GM19467 (cell line): ENCODE data around the gene MST1.

Source experiments
- ATAC-seq: cut with Tn5 transposase; IDR thresholded peaks from one replicate; pipeline ENCODE4 v1.9.1; 2021; ENCODE audit warnings: mild to moderate bottlenecking, moderate library complexity; ENCODE audit not compliant: unreplicated experiment

The MST1 gene

GRCh38 chr3:49658711-49659110, 30.6 kb downstream of the MST1 start:
- ATAC-seq: no peak

DNA sequence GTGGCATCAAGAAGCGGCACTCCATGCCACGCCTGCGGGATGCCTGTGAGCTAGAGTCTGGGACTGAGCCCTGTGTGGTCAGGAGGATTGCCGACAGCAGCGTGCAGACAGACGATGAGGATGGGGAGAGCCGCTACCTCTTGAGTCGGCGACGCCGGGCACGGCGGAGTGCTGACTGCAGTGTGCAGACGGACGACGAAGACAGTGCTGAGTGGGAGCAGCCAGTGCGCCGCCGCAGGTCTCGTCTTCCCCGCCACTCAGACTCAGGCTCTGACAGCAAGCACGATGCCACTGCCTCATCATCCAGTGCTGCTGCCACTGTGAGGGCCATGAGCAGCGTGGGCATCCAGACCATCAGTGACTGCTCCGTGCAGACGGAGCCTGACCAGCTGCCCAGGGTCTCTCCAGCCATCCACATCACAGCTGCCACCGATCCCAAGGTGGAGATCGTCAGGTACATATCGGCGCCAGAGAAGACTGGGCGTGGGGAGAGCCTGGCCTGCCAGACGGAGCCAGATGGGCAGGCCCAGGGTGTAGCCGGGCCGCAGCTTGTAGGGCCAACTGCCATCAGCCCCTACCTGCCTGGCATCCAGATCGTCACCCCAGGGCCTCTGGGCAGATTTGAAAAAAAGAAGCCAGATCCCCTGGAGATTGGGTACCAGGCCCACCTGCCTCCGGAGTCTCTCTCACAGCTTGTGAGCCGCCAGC, 31.9 kb downstream of the MST1 start:
- ATAC-seq: no peak

DNA sequence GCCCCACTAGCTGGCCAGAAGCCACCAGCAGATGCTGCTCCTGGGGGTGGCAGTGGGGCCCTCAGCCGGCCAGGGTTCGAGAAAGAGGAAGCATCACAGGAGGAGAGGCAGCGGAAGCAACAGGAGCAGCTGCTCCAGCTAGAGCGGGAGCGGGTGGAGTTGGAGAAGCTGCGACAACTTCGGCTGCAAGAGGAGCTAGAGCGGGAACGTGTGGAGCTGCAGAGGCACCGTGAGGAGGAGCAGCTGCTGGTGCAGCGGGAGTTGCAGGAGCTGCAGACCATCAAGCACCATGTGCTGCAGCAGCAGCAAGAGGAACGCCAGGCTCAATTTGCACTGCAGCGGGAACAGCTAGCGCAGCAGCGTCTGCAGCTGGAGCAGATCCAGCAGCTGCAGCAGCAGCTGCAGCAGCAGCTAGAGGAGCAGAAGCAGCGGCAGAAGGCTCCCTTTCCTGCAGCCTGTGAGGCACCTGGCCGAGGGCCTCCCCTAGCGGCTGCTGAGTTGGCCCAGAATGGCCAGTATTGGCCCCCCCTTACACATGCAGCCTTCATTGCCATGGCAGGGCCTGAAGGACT, 32.6 kb downstream of the MST1 start:
- ATAC-seq: no peak

GRCh38 chr3:49655731-49656285, 33.5 kb downstream of the MST1 start:
- ATAC-seq: no peak

GRCh38 chr3:49654955-49655556, 34.2 kb downstream of the MST1 start:
- ATAC-seq: no peak

- no peak for ATAC-seq
Observed at GRCh38 chr3:49654176-49654825, 35.0 kb downstream of the MST1 start.

DNA sequence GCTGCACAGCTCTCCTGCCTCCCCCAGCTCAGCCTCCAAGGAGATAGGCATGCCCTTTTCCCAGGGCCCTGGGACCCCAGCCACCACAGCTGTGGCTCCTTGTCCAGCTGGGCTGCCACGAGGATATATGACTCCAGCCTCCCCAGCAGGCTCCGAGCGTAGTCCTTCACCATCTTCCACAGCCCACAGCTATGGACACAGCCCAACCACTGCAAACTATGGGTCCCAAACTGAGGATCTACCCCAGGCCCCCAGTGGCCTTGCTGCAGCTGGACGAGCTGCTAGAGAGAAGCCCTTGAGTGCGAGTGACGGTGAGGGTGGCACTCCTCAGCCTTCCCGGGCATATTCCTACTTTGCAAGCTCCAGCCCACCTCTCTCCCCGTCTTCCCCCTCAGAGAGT, 35.7 kb downstream of the MST1 start:
- ATAC-seq: no peak

- no peak for ATAC-seq
Observed at GRCh38 chr3:49652903-49653415, 36.3 kb downstream of the MST1 start.

- ATAC-seq: no peak
Observed at GRCh38 chr3:49652218-49652902, 36.9 kb downstream of the MST1 start.

GRCh38 chr3:49650637-49651036, 38.6 kb downstream of the MST1 start:
- ATAC-seq: no peak

DNA sequence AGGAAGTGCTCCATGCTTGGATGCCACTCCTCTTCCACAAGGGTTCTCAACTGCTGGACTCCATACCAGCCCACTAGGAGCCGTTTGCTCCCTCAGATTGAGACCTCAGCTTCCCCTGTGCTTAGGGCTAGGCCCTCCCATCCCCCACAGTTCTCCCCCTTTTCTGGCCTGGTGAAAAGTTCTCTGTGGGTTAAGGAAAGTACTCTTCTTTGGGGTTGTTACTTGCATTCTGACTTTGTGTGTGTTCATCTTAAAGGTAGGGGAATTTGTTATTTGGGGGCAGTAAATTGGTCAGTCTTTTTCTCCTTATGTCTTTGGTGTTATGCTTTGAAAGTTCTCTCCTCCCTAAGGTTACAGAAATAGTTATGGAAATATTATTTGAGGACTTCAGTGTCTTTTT, 39.1 kb downstream of the MST1 start:
- ATAC-seq: no peak

GRCh38 chr3:49649576-49649975, 39.7 kb downstream of the MST1 start:
- ATAC-seq: no peak

GRCh38 chr3:49648354-49649019, 40.8 kb downstream of the MST1 start:
- no peak for ATAC-seq

GRCh38 chr3:49647741-49648140, 41.5 kb downstream of the MST1 start:
- no peak for ATAC-seq

GRCh38 chr3:49646236-49646635, 43.0 kb downstream of the MST1 start:
- no peak for ATAC-seq

GRCh38 chr3:49644684-49645083, 44.6 kb downstream of the MST1 start:
- no peak for ATAC-seq

- ATAC-seq: no peak
Observed at GRCh38 chr3:49642708-49643145, 46.5 kb downstream of the MST1 start.

- ATAC-seq: no peak
Observed at GRCh38 chr3:49641921-49642707, 47.2 kb downstream of the MST1 start.

DNA sequence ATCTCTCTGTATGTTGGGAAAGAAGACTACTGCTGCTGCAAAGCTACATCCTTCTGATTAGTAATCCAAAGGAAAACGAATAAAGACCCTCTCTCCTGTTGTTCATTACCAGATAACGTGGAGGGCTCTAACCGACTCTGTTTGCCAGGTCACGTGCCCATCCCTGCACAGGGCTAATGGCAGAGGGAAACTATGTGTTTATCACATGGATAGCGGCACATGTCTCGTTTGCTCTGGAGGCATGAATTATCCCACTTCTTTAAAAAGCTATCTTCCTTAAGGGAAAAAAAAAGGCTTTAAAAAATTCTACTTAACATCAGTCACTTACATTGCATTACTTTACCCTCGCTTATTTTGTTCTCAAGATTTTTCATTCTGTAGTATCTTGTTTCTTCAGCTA, 48.0 kb downstream of the MST1 start:
- no peak for ATAC-seq
